ENCODE data around the gene CNTN4.

GRCh38 chr3:2645001-2645400, 546.3 kb downstream of the CNTN4 start:
- TF ChIP-seq CTCF (IDR thresholded peaks at IDR 0.05; ENCODE audit: low read length) (no peak), EZH2 (IDR thresholded peaks at IDR 0.05; ENCODE audit: borderline replicate concordance, low read length) (no peak)
